HepG2 (cell line): ENCODE results near the gene MPP1. TPM values are rescaled to one million over a fixed set of nuclear protein-coding genes. Genes with fewer than 3 reads are reported as not detected.

ENCODE experiments used
- ATAC-seq: fragments of 200-7000 bp; cut with Tn5 transposase; 3 replicates; pipeline ENCODE4 v1.9.1; 2020; ENCODE audit warnings: mild to moderate bottlenecking, moderate library complexity
- BruUV-seq: library from RNA; stranded (reverse); fragments of 400-500 nt; replicated peaks from 2 replicates; lab custom pipeline; 2021; lab: Mats Ljungman, UMichigan
- CTCF ChIA-PET: fragments of 300-600 bp; formaldehyde crosslinking; extraction: SDS; loops from one replicate; lab custom pipeline; 2021; ENCODE audit warnings: low total read pairs, inconsistent platforms, low intra/inter-chr PET ratio; lab: Yijun Ruan, JAX
- POLR2A ChIA-PET: fragments of 350-600 bp; sonication (Branson Sonifier 250); formaldehyde crosslinking; loops from one replicate; lab custom pipeline; 2020; ENCODE audit warnings: antibody characterized with exemption, inconsistent platforms; lab: Yijun Ruan, JAX
- DNase-seq: peaks from one replicate; pipeline ENCODE4 v3.0.0-alpha.2; 2015; ENCODE audit warnings: low spot score
- FAIRE-seq: peaks from 3 replicates; lab custom pipeline; 2011; peaks lifted over from hg19 to GRCh38; lab: Jason Lieb, UNC
- H2AFZ ChIP-seq: one replicate; pipeline ENCODE4 v1.6.1; 2011; ENCODE audit warnings: low read length, inconsistent platforms
- H3K27ac ChIP-seq: fragments of 300-600 bp; 3 replicates; pipeline ENCODE4 v1.8.0; 2011; ENCODE audit warnings: mixed run types, mild to moderate bottlenecking, mixed read lengths, low read length, inconsistent platforms; ENCODE audit not compliant: insufficient read depth; ENCODE audit errors: extremely low read length
- H3K27me3 ChIP-seq, 2 experiments: fragments of 200-600 bp in 1 of 2; 2 replicates in 1 of 2; 3 replicates in 1 of 2; pipeline versions ENCODE4 v1.6.0 to v1.8.0; 2011; ENCODE audit warnings: low read length in 2 of 2, mild to moderate bottlenecking in 2 of 2, moderate library complexity in 2 of 2, inconsistent platforms in 1 of 2; ENCODE audit not compliant: insufficient read depth in 2 of 2, control insufficient read depth in 1 of 2
- H3K36me3 ChIP-seq, 2 experiments: fragments of 200-600 bp in 1 of 2; replicated peaks in 1 of 2; 2 replicates in 1 of 2; 3 replicates in 1 of 2; pipeline versions ENCODE4 v1.5.1 to v1.8.0; 2011; ENCODE audit warnings: low read length in 2 of 2, inconsistent platforms in 1 of 2; ENCODE audit not compliant: insufficient read depth in 2 of 2, control insufficient read depth in 1 of 2
- H3K4me1 ChIP-seq: 2 replicates; pipeline ENCODE4 v1.5.1; 2012; ENCODE audit warnings: low read length, inconsistent platforms; ENCODE audit not compliant: insufficient read depth
- H3K4me2 ChIP-seq: 2 replicates; pipeline ENCODE4 v1.6.0; 2011; ENCODE audit warnings: low read depth, low read length, inconsistent platforms
- H3K4me3 ChIP-seq, 3 experiments: fragments of 200-600 bp in 1 of 3; sonication (generic), shearing (Covaris generic) in 1 of 3; replicated peaks in 1 of 3; 2 replicates each; pipeline ENCODE4 v1.5.1; 2011 to 2016; ENCODE audit warnings: low read length in 3 of 3, inconsistent platforms in 2 of 3, low read depth in 2 of 3, mild to moderate bottlenecking in 2 of 3, control low read depth in 1 of 3, mixed read lengths in 1 of 3; ENCODE audit not compliant: insufficient read depth in 1 of 3
- H3K79me2 ChIP-seq: one replicate; pipeline ENCODE4 v1.6.1; 2011; ENCODE audit warnings: low read length, inconsistent platforms; ENCODE audit not compliant: insufficient read depth
- H3K9ac ChIP-seq: 2 replicates; pipeline ENCODE4 v1.6.0; 2011; ENCODE audit warnings: mild to moderate bottlenecking, low read depth, low read length, inconsistent platforms; ENCODE audit not compliant: insufficient read depth
- H3K9me3 ChIP-seq: 2 replicates; pipeline ENCODE4 v1.5.1; 2012; ENCODE audit warnings: mild to moderate bottlenecking, low read length
- H4K20me1 ChIP-seq: 2 replicates; pipeline ENCODE4 v1.6.0; 2011; ENCODE audit warnings: inconsistent platforms, mild to moderate bottlenecking, low read length, moderate library complexity; ENCODE audit not compliant: insufficient read depth
- BRD4 ChIP-seq: sonication (generic); formaldehyde crosslinking; IDR thresholded peaks from 2 replicates; pipeline ENCODE4 v1.4.0; 2020; ENCODE audit warnings: missing genetic modification reagents
- EED ChIP-seq: sonication (generic); formaldehyde crosslinking; IDR thresholded peaks from 2 replicates; pipeline ENCODE4 v1.5.0; 2020; ENCODE audit warnings: mild to moderate bottlenecking, missing genetic modification reagents
- IRF1 ChIP-seq: sonication (generic); formaldehyde crosslinking; IDR thresholded peaks from 2 replicates; pipeline ENCODE4 v1.4.0; 2020; ENCODE audit warnings: low read depth, mild to moderate bottlenecking, missing genetic modification reagents
- NCOA1 ChIP-seq: sonication (generic); formaldehyde crosslinking; IDR thresholded peaks from 2 replicates; pipeline ENCODE4 v1.9.0; 2021; ENCODE audit warnings: missing genetic modification reagents
- NFAT5 ChIP-seq: sonication (generic); formaldehyde crosslinking; IDR thresholded peaks from 2 replicates; pipeline ENCODE4 v1.4.0; 2020; ENCODE audit warnings: missing genetic modification reagents
- NFE2 ChIP-seq: sonication (generic); formaldehyde crosslinking; IDR thresholded peaks from 2 replicates; pipeline ENCODE4 v1.4.0; 2020; ENCODE audit warnings: missing genetic modification reagents
- PBX2 ChIP-seq: IDR thresholded peaks from 2 replicates; pipeline ENCODE4 v1.6.1; 2016; ENCODE audit warnings: control low read depth
- RBM39 ChIP-seq: fragments of 200-400 bp; formaldehyde crosslinking; IDR thresholded peaks from one replicate; pipeline ENCODE4 v1.6.1; 2018; ENCODE audit warnings: antibody characterized with exemption, mild to moderate bottlenecking, low read depth, low read length; ENCODE audit not compliant: poor library complexity, severe bottlenecking
- RFX5 ChIP-seq: IDR thresholded peaks from 2 replicates; pipeline ENCODE4 v1.6.1; 2011; ENCODE audit warnings: low read depth, low read length, improper control_type of control experiment
- RNF2 ChIP-seq: fragments of 450-650 bp; conservative IDR thresholded peaks from 2 replicates; pipeline ENCODE4 v1.6.1; 2016; ENCODE audit warnings: low read depth
- SMARCC2 ChIP-seq: fragments of 450-650 bp; IDR thresholded peaks from 2 replicates; pipeline ENCODE4 v1.6.1; 2017; ENCODE audit warnings: antibody characterized with exemption, mild to moderate bottlenecking
- TEAD3 ChIP-seq: optimal IDR thresholded peaks from 2 replicates; pipeline ENCODE3; 2016; ENCODE audit warnings: borderline replicate concordance
- ZNF101 ChIP-seq: sonication (generic); formaldehyde crosslinking; IDR thresholded peaks from 2 replicates; pipeline ENCODE4 v1.4.0; 2020; ENCODE audit warnings: mild to moderate bottlenecking, low read depth, missing genetic modification reagents, borderline replicate concordance
- ZNF333 ChIP-seq: sonication (generic); formaldehyde crosslinking; IDR thresholded peaks from 2 replicates; pipeline ENCODE4 v1.4.0; 2020; ENCODE audit warnings: mild to moderate bottlenecking, missing genetic modification reagents, borderline replicate concordance
- ZNF530 ChIP-seq: sonication (generic); formaldehyde crosslinking; IDR thresholded peaks from 2 replicates; pipeline ENCODE4 v1.5.0; 2020; ENCODE audit warnings: low read depth, mild to moderate bottlenecking, missing genetic modification reagents
- ZNF569 ChIP-seq: sonication (generic); formaldehyde crosslinking; IDR thresholded peaks from 2 replicates; pipeline ENCODE4 v1.5.0; 2020; ENCODE audit warnings: mild to moderate bottlenecking, missing genetic modification reagents, moderate library complexity, borderline replicate concordance
- WGBS: methylation state at CpG from one replicate; pipeline ENCODE4 v1.1.6; 2017; ENCODE audit warnings: low lambda C conversion rate; 5-methylcytosine and 5-hydroxymethylcytosine counted together
- in situ Hi-C: cut with HindIII; loops from 2 replicates; pipeline ENCODE4 v1.10.0; 2017; ENCODE audit warnings: low pct_unique_long_range_greater_than_20kb; ENCODE audit not compliant: extremely low pct_ligation_motif_present
- intact Hi-C: fragments of 100-400 bp; cut with micrococcal nuclease; formaldehyde crosslinking; loops from one replicate; pipeline ENCODE4 v1.10.0; 2022; ENCODE audit not compliant: unreplicated experiment
- polyA plus RNA-seq, 8 experiments: library from polyadenylated mRNA; depleted of rRNA in 3 of 8; stranded (reverse) in 7 of 8; unstranded in 1 of 8; fragments of >200 nt; fragmentation: Illumina TruSeq in 4 of 8; extraction: Trizol in 4 of 8; gene quantifications; 2 replicates each; pipeline versions ENCODE4 v1.2.1 to v1.2.3, GENCODE V29; 2011 to 2016; ENCODE audit warnings: low read depth in 4 of 8, missing spikeins in 1 of 8, mixed read lengths in 1 of 8; ENCODE audit not compliant: insufficient read depth in 1 of 8
- total RNA-seq, 5 experiments: library from RNA; depleted of rRNA; stranded (reverse); fragments of >200 nt; fragmentation: Illumina TruSeq; extraction: Trizol; gene quantifications; 2 replicates each; pipeline ENCODE4 v1.2.3, GENCODE V29; 2016; ENCODE audit warnings: low read depth in 1 of 5
- TF ChIP-seq, protein P1 (sequence below): sonication (generic); formaldehyde crosslinking; IDR thresholded peaks from 2 replicates; pipeline ENCODE4 v1.4.0; 2020; ENCODE audit warnings: missing genetic modification reagents, mild to moderate bottlenecking, borderline replicate concordance

Gene MPP1
- total and polyA plus RNA-seq, 2 of the 13 experiments (the other 11 are each of a cell fraction or from before 2014, with no cell fraction given): 7.8 to 8.1 TPM

- no TSS peak for BruUV-seq
- no peak for ATAC-seq
- Histone ChIP-seq H3K4me1 (0 out of 2 replicates have a peak, but pooled peaks cover 5% of the 10 kb centered on the region), H3K9ac (no peak overlapping the region), H3K4me2 (no peak overlapping the region), H3K9me3 (no peaks in the 10 kb centered on the region), H2AFZ (no peak overlapping the region), H3K4me3 (no peak overlapping the region), H3K79me2 (no peaks in the 10 kb centered on the region), H3K27ac (no peak overlapping the region), H3K27me3 (no peaks in the 10 kb centered on the region; a peak in 1 of 5 replicates), H3K36me3 (no peaks in the 10 kb centered on the region), H4K20me1 (no peaks in the 10 kb centered on the region)
- FAIRE-seq: no peak
- ChIA-PET POLR2A (no interaction called here), CTCF (no interaction called here)
- intact Hi-C loops (no loop called here), in situ Hi-C loops (no loop called here)
- DNase-seq: no peak
- 36% methylated on average over 3 of the region's 3 CpGs for WGBS
- TF ChIP-seq ZNF569 (CRISPR knock-in tag) (no peak), EED (CRISPR knock-in tag) (no peak), SMARCC2 (no peak), PBX2 (CRISPR knock-in tag) (no peak), NFAT5 (CRISPR knock-in tag) (no peak), RFX5 (no peak), TEAD3 (CRISPR knock-in tag) (no peak), IRF1 (CRISPR knock-in tag) (no peak), BRD4 (CRISPR knock-in tag) (no peak), NFE2 (CRISPR knock-in tag) (no peak), RNF2 (no peak), NCOA1 (no peak), ZNF101 (CRISPR knock-in tag) (no peak), ZNF530 (CRISPR knock-in tag) (no peak), RBM39 (no peak), ZNF333 (CRISPR knock-in tag) (no peak)
- TF ChIP-seq, protein P1, sequence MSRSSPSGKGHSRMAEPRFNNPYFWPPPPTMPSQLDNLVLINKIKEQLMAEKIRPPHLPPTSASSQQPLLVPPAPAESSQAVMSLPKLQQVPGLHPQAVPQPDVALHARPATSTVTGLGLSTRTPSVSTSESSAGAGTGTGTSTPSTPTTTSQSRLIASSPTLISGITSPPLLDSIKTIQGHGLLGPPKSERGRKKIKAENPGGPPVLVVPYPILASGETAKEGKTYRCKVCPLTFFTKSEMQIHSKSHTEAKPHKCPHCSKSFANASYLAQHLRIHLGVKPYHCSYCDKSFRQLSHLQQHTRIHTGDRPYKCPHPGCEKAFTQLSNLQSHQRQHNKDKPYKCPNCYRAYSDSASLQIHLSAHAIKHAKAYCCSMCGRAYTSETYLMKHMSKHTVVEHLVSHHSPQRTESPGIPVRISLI (CRISPR knock-in tag): no peak
Measured at GRCh38 chrX:154729439-154729838, 75.8 kb downstream of the MPP1 start.
